Measurements from ENCODE around the gene LIPI.
"Not testable (repeated sequence)": the region's sequence is repeated elsewhere in the genome, so short reads cannot be mapped to it uniquely, and the experiment has no call there.

LIPI gene

DNA sequence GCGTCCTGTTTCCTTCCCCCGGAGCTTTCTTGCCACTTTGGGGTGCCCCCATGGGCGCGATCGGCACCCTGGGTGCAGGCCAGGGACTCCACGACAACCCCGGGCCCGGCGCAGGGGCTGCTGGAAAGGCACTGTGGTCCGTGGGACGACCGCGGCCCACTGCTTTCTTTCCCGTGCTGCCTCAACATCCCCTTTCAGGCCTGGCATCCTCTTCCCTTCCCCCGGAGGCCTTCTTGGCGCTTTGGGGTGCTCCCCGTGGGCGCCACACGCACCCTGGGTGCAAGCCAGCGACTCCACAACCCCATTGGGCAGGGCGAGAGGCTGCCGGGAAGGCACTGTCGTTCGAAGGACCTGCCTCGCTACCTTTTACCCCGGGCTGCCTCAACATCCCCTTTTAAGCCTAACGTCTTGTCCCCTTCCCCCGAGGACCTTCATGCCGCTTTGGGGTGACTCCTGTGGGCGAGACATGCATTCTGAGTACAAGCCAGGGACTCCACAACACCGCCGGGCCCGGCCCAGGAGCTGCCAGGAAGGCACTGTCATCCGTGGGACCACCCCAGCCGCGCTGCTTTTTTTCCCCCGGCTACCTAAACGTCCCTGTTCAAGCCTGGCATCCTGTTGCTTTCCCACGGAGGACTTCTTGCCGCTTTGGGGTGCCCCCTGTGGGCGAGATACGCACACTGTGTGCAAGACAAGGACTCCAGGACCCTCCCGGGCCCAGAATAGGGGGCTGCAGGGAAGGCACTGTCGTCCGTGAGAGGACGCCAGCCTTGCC, 137.8 kb downstream of the LIPI start:
- DNase-seq: no peak

DNA sequence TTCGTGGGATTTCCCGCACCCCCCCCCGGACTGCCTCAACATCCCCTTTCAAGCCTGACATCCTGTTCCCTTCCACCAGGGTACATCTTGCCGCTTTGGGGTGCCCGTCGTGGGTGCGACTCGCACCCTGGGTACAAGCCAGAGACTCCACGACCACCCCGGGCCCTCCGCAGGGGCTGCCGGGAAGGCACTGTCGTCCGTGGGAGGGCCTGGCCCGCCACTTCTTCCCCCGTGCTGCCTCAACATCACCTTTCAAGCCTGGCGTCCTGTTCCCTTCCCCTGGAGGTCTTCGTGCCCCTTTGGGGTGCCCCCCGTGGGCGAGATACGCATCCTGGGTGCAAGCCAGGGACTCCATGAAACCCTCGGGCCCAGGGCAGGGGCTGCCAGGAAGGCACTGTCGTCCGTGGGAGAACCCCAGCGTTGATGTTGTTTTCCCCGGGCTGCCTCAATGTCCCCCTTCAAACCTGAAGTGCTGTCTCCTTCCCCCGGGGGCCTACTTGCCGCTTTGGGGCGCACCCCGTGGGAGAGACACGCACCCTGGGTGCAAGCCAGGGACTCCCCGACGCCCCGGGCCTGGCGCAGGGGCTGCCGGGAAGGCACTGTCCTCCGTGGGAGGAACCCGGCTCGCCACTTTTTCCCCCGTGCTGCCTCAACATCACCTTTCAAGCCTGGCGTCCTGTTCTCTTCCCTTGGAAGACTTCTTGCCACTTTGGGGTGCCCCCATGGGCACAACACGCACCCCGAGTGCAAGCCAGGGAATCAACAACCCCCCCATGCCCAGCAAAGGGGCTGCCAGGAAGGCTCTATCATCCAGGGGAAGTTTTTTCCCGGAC, 138.6 kb downstream of the LIPI start:
- no peak for DNase-seq

DNA sequence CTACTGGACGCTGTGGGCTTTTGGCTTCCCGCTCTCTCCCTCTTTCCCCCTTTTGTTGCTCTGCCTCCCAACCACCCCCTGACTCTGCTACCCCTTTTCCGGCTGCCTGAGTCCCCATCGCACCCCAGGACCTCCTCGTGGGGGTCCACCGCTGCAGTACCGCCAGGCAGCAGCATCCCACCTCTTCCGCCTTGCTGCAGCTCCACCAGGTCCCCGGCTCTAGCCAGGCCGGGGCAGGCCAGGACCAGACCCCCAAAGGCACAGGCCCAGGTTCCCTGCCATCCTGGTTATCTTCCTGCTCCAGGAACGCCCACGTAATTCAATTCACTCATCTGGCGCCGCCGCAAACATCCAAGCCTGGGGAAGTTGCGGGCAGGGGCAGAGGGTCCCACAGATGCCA, 139.8 kb downstream of the LIPI start:
- no peak for DNase-seq

DNA sequence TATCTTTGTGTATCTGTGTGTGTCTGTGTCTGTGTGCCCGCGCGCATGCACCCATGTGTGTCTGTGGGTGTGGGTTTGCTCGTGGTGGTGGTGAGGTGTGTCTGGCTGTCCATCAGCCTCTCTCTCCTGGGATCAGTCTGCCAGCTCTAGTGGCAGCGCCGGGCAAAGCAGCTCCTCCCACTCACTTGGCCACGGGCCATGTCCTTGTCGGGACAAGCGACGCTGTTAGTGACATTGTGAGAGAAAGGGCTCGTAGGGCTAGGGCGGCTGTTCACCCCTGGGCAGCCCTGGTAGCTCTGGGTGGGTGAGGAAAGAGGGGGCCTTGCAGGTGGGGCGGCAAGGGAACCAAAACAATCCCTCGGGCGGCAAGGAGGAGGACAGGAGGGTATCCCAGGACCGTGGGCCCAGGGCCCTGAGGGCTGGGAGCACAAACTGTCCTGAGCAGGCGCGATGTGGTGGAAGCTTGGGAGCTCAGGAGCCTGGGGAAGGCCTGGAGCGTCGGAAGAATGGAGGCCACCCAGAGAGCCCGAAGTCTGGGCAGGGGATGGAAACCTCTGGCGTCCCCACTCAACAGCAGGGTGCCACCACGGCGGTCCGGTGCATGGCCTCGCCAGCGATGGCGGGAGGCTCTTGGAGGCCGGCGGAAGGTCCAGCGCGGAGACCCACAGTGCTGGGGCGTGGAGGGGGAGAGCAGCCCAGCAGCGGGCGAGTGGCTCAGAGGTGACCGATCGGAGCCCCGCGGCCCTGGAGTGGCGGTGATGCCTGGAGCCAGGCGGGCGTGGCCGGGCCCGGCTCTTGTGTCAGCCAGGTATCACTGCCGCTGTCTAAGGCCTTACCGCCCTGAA, 140.5 kb downstream of the LIPI start:
- no peak for DNase-seq

DNA sequence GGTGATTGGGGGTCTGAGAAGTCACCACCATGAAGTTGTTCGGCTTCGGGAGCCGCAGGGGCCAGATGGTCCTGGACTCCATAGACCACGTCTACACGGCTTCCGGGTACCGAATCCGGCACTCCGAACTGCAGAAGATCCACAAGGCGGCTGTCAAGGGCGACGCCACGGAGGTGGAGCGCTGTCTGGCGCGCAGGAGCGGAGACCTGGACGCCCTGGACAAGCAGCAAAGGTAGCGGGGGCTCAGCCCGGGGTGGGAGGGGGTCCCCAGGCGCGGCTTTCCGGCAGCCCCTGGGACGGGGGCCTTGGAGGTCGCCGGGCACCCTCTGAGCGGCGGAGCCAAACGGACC, 146.5 kb downstream of the LIPI start:
- no peak for DNase-seq

DNA sequence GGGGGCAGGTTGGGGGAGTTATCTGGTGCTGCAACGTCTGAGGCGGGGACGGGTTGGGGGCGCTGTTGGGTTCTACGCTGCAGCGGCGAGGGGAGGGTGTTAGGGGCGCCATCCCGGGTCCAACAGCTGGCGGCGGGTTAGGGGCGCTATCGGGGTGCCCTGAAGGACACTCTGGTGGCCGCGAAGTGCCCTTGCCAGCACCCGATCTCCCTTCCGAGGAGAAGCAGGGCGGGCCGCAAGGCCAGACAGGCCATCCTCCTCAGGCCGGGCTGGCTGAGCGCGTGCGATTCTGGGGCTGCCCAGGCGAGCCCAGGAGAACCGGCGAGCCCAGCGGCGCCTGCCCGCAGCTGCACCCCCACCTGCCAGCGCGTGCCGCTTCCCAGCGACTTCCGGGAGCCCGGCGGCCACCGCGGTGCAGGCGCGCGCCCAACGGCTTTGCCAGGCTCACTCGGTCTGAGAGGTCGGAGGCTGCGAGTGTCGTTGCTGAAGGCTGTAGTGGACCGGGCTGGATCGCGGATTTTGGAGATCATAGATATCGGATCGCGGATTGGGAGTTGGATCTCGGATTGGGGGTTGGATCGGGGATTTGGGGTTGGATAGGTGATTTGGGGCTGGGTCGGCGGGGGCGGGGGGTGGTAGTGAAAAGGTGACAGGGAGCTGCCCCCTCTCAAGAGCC, 147.0 kb downstream of the LIPI start:
- not testable (repeated sequence) for DNase-seq

DNA sequence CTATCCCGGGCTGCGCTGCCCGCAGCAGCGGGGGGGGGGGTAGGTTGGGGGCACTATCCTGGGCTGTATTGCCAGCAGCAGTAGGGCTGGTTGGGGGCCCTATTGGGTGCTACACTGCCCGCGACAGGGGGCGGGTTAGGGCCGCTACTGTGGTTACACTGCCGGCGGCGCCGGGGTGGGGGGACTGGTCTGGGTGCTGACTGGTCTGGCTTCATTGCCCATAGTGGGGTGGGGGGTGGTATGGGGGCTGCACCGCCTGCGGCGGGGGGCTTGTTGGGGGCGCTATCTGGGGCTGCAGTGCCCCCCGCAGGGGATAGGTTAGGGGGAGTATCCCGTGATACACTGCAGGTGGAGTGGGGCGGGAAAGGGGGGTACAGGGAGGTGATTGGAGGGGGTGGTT, 148.1 kb downstream of the LIPI start:
- DNase-seq: not testable (repeated sequence)

DNA sequence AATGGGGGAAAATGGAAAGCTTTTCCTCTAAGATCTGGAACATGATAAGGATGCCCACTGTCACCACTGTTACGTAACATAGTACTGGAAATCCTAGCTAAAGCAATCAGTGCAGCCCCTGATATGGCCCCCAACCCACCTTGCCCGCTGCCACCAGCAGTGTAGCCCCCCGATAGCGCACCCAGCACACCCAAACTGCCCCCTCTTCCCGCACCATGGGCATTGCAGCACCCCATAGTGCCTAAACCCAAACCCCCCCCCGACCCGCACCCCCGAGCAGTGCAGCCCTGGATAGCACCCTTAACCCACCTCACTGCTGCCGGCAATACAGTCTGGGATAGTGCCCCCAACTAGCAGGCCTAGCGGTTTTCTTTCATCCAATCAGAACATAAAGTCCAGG, 148.9 kb downstream of the LIPI start:
- DNase-seq: not testable (repeated sequence)

DNA sequence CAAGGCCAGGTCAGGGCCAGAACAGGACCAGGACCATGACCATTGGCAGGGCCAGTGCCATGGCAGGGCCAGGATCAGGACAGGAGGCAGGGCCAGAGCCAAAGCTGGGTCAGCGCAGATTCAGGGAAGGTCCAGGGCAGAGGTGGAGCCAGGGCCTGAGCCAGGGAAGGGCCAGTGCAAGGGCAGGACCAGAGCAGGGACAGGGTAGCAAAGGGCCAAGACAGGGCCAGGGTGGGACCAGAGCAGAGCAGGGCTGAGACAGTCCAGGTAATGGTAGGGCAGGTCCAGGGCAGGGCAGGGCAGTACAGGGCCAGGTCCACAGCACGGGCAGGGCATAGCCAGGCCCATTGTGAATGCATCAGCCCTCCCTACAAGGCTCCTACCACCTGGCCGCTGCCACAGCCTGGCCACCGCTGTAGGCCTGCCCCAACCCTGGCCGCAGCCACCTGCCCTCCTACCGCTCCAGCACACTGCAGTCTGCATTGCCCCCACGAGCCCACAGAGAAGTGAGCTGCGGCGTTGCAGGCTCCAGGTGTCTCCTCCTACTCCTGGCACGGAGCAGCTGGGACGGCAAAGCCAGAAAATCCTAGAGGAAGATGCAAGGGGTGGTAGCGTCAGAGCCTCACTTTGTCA, 151.6 kb downstream of the LIPI start:
- not testable (repeated sequence) for DNase-seq
